Body of pancreas (tissue), 4 donors: ENCODE results near the gene NUP93.

Experiments used
- CTCF ChIP-seq, 7 experiments: fragments of 450-650 bp in 4 of 7; fragments of 200-600 bp in 3 of 7; sonication (generic) in 3 of 7; IDR thresholded peaks; one replicate each; pipeline ENCODE4 v1.5.1; 2016 to 2019; ENCODE audit warnings: antibody characterized with exemption in 7 of 7
- POLR2A ChIP-seq, 3 donors: fragments of 450-650 bp; IDR thresholded peaks; one replicate each; pipeline ENCODE4 v1.6.1; 2016; ENCODE audit warnings: antibody characterized with exemption in 3 of 3, mild to moderate bottlenecking in 2 of 3

- no peak for TF ChIP-seq CTCF (IDR thresholded peaks at IDR 0.05)
- TF ChIP-seq POLR2A (IDR thresholded peaks at IDR 0.05), result no peak
Measured at GRCh38 chr16:56785317-56785716, 55.4 kb downstream of the NUP93 start.
